ENCODE results near the gene RMI1.
A peak's percentile ranks its signal among the peaks of the same experiment; 100 is the strongest.

DNA sequence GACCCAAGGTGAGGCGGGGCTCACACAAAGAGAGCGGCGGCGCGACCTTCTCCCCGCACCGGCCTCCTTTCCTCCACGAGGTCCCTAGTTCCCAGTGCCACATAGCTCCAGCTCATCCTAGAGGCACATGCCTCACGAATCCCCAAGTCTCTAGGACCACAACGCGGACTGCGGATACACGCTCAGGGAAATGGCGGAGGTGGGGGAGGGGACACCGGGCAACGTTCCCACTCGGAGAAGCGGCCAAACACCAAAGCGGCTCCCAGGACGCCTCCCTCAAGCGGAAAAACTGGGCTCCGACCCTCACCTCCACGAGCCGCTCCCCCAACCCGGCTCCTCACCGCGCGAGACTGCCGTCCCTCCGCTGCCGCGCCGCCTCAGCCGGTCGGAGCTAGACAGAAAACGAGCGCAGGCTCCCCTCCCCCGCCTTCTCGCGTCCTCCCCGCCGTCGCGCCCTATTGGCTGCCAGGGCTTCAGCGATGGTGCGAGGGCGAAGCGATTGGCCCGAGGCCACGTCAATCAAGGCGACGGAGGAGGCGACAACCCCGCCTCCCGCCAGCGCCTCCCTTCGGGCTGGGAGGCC is 702 bp upstream of the RMI1 start, which contains the start of gene HNRNPK:
- TF ChIP-seq, protein P1, sequence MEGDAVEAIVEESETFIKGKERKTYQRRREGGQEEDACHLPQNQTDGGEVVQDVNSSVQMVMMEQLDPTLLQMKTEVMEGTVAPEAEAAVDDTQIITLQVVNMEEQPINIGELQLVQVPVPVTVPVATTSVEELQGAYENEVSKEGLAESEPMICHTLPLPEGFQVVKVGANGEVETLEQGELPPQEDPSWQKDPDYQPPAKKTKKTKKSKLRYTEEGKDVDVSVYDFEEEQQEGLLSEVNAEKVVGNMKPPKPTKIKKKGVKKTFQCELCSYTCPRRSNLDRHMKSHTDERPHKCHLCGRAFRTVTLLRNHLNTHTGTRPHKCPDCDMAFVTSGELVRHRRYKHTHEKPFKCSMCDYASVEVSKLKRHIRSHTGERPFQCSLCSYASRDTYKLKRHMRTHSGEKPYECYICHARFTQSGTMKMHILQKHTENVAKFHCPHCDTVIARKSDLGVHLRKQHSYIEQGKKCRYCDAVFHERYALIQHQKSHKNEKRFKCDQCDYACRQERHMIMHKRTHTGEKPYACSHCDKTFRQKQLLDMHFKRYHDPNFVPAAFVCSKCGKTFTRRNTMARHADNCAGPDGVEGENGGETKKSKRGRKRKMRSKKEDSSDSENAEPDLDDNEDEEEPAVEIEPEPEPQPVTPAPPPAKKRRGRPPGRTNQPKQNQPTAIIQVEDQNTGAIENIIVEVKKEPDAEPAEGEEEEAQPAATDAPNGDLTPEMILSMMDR (IDR thresholded peaks at IDR 0.05): no peak
- peak; percentile 56 for TF ChIP-seq POLR2A (IDR thresholded peaks at IDR 0.05)
